ENCODE measurements around the gene GZF1.

DNA sequence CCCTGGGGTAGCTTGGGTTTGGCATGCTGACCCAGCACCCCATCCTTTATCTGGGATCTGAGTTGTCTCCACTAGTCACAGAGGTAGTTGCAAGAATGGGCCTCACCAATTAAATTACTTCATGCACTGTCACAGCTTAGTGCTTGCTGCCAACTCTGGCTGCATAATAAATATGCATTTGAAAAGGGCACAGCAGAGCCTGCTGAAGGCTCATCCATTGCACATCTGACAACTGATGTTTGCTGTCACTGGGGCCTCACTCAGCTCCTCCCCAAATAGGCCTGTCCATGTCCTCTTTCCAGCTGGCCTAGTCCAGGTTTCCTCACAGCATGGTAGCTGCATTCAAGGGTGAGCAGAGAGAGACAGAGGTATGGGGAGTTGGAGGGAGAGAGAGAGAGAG, 24.7 kb upstream of the GZF1 start:
- no peak for TF ChIP-seq CTCF (IDR thresholded peaks at IDR 0.05)
- TF ChIP-seq EZH2 (IDR thresholded peaks at IDR 0.05) = no peak
- TF ChIP-seq EZH2phosphoT487 (IDR thresholded peaks at IDR 0.05) = no peak

Data from neural progenitor cell (in vitro differentiated cells).